Endodermal cell (in vitro differentiated cells): Measurements from ENCODE around the gene TRRAP. TPM values are rescaled to one million over a fixed set of nuclear protein-coding genes. Genes with fewer than 3 reads are reported as not detected.
A peak's percentile ranks its signal among the peaks of the same experiment; 100 is the strongest.

ENCODE experiments used
- DNase-seq: peaks from one replicate; pipeline ENCODE4 v3.0.0-alpha.2; 2017
- H3K27ac ChIP-seq: 2 replicates; pipeline ENCODE4 v1.5.1; 2013; ENCODE audit warnings: mild to moderate bottlenecking, low read depth, low read length, moderate library complexity
- H3K27me3 ChIP-seq: 2 replicates; pipeline ENCODE4 v1.6.1; 2013; ENCODE audit warnings: mild to moderate bottlenecking, low read length, moderate library complexity; ENCODE audit not compliant: insufficient read depth, control insufficient read depth, poor library complexity, severe bottlenecking
- H3K36me3 ChIP-seq: 2 replicates; pipeline ENCODE4 v1.7.0; 2013; ENCODE audit warnings: mild to moderate bottlenecking, low read length, moderate library complexity; ENCODE audit not compliant: control insufficient read depth, insufficient read depth
- H3K4me1 ChIP-seq: one replicate; pipeline ENCODE4 v1.7.0; 2013; ENCODE audit warnings: low read length; ENCODE audit not compliant: control insufficient read depth, insufficient read depth
- H3K4me3 ChIP-seq: 2 replicates; pipeline ENCODE4 v1.5.1; 2013; ENCODE audit warnings: mild to moderate bottlenecking, low read length, moderate library complexity
- H3K9ac ChIP-seq: 2 replicates; pipeline ENCODE4 v1.6.1; 2013; ENCODE audit warnings: mild to moderate bottlenecking, low read length, moderate library complexity; ENCODE audit not compliant: poor library complexity, severe bottlenecking; ENCODE audit errors: extremely low read depth
- H3K9me3 ChIP-seq: 2 replicates; pipeline ENCODE4 v1.6.1; 2013; ENCODE audit warnings: mild to moderate bottlenecking, low read length, moderate library complexity; ENCODE audit not compliant: control insufficient read depth
- H3K27ac Mint-ChIP-seq: 2 replicates; pipeline ENCODE4 v1.8.0; 2020; ENCODE audit warnings: mixed read lengths
- H3K27me3 Mint-ChIP-seq: 2 replicates; pipeline ENCODE4 v1.8.0; 2021; ENCODE audit warnings: mild to moderate bottlenecking, mixed read lengths; ENCODE audit not compliant: insufficient read depth
- H3K36me3 Mint-ChIP-seq: 2 replicates; pipeline ENCODE4 v1.8.0; 2020; ENCODE audit warnings: low read depth, mixed read lengths
- H3K4me1 Mint-ChIP-seq: 2 replicates; pipeline ENCODE4 v1.8.0; 2020; ENCODE audit warnings: mixed read lengths
- H3K4me3 Mint-ChIP-seq: 2 replicates; pipeline ENCODE4 v1.8.0; 2020; ENCODE audit warnings: mild to moderate bottlenecking, moderate library complexity, mixed read lengths
- H3K9me3 Mint-ChIP-seq: 2 replicates; pipeline ENCODE4 v1.8.0; 2020; ENCODE audit warnings: mild to moderate bottlenecking, mixed read lengths
- WGBS, 2 experiments: methylation state at CpG; one replicate each; pipeline versions ENCODE4 v1.1.5 to v1.1.7; 2013; ENCODE audit warnings: missing lambda C conversion rate in 2 of 2, mixed read lengths in 1 of 2; ENCODE audit not compliant: insufficient coverage in 1 of 2, insufficient read length in 1 of 2; 5-methylcytosine and 5-hydroxymethylcytosine counted together
- total RNA-seq, 2 donors: library from RNA; stranded (reverse); fragmentation: NEBNext Ultra II Directional in 1 of 2; extraction: Animal tissue kit (Norgen Biotek cat#: 25700) in 1 of 2; gene quantifications; 2 replicates in 1 of 2; 3 replicates in 1 of 2; pipeline ENCODE4 v1.2.1, GENCODE V29; 2021
- TF ChIP-seq, protein P1 (sequence below): fragments of 200-600 bp; sonication (generic); conservative IDR thresholded peaks from 2 replicates; pipeline ENCODE4 v1.5.0; 2021; ENCODE audit warnings: antibody characterized with exemption, mild to moderate bottlenecking

TRRAP gene
- total RNA-seq, 2 donors from 2014 or later, result 64.3 to 68.8 TPM

DNA sequence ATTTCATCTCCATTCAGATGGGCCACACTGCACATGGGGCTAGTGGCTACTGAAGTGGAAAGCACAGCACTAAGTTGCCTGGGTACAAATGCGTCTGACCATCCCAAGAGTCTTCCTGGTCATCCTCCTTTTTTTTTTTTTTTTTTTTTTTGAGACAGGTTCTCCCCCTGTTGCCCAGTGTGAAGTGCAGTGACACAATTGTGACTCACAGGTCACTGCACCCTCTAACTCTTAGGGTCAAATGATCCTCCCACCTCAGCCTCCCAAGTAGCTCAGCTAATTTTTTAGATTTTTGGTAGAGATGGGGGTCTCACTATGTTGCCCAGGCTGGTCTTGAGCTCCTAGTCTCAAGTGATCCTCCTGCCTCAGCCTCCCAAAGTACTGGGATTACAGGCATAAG, 3.4 kb upstream of the TRRAP start:
- TF ChIP-seq, protein P1, sequence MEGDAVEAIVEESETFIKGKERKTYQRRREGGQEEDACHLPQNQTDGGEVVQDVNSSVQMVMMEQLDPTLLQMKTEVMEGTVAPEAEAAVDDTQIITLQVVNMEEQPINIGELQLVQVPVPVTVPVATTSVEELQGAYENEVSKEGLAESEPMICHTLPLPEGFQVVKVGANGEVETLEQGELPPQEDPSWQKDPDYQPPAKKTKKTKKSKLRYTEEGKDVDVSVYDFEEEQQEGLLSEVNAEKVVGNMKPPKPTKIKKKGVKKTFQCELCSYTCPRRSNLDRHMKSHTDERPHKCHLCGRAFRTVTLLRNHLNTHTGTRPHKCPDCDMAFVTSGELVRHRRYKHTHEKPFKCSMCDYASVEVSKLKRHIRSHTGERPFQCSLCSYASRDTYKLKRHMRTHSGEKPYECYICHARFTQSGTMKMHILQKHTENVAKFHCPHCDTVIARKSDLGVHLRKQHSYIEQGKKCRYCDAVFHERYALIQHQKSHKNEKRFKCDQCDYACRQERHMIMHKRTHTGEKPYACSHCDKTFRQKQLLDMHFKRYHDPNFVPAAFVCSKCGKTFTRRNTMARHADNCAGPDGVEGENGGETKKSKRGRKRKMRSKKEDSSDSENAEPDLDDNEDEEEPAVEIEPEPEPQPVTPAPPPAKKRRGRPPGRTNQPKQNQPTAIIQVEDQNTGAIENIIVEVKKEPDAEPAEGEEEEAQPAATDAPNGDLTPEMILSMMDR, result no peak
- no peak overlapping the region for H3K27ac Mint-ChIP-seq
- H3K9me3 Mint-ChIP-seq, result no peaks in the 10 kb centered on the region
- Histone ChIP-seq H3K4me1 (no peaks in the 10 kb centered on the region), H3K9me3 (no peaks in the 10 kb centered on the region), H3K27me3 (peaks cover 19% of the 10 kb centered on the region), H3K9ac (no peak overlapping the region), H3K4me3 (no peak overlapping the region), H3K27ac (no peak overlapping the region), H3K36me3 (no peaks in the 10 kb centered on the region)
- DNase-seq, result no peak
- peaks cover 5% of the 10 kb centered on the region for H3K4me1 Mint-ChIP-seq
- no peak overlapping the region for H3K4me3 Mint-ChIP-seq
- peaks cover 17% of the 10 kb centered on the region for H3K27me3 Mint-ChIP-seq
- H3K36me3 Mint-ChIP-seq, result no peaks in the 10 kb centered on the region
- 71 to 93% methylated on average over 1 of the region's 1 CpG for WGBS, 2 experiments

DNA sequence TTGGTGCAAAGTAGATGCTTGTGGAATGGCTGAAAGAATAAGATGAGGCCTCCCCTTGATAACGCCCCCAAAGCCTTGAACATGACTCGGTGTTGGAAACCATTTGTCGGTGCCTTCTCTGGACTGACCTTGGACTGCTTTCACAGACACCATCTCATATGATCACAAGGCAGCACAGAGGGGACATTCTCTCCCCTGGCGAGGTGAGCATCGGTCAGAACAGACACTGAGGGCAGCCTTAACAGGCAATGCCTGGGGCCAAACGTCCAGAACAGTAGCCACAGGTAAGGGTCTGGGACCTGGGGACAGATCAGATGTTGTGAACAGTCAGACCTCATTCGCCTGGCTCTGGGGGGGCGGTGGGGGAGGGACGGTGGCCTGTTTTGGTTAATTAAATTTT, 2.8 kb upstream of the TRRAP start:
- H3K4me3 Mint-ChIP-seq, result no peak overlapping the region

DNA sequence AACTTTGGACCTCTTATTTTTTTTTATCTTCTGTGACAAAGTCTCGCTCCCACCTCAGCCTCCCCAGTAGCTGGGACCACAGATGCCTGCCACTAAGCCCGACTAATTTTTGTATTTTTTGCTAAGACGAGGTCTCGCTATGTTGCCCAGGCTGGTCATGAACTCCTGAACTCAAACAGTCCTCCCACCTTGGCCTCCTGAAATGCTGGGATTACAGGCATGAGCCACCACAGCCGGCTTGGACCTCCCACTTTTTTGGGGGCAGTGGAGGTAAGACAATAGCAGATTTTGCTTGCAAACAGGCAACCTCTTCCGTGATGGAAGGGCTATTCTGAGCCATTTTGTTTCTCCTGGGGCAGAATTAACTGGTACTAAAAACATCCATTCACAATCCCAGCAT, 1.2 kb upstream of the TRRAP start:
- Histone ChIP-seq H3K27me3 (no peaks in the 10 kb centered on the region), H3K4me1 (no peaks in the 10 kb centered on the region), H3K36me3 (peaks cover 17% of the 10 kb centered on the region), H3K9ac (no peak overlapping the region), H3K4me3 (no peak overlapping the region), H3K27ac (no peak overlapping the region), H3K9me3 (no peaks in the 10 kb centered on the region)
- TF ChIP-seq, protein P1, result no peak
- H3K4me1 Mint-ChIP-seq, result peaks cover 6% of the 10 kb centered on the region
- H3K27ac Mint-ChIP-seq, result no peak overlapping the region
- peak overlapping the region; percentile 79 for H3K4me3 Mint-ChIP-seq
- WGBS, 2 experiments, result 89 to 92% methylated on average over 2 to 6 of the region's 6 CpGs
- H3K36me3 Mint-ChIP-seq, result peaks cover 11% of the 10 kb centered on the region
- no peaks in the 10 kb centered on the region for H3K9me3 Mint-ChIP-seq
- no peaks in the 10 kb centered on the region for H3K27me3 Mint-ChIP-seq
- DNase-seq, result no peak

More for the DNA sequence above, 2.8 kb upstream of the TRRAP start:
- H3K9ac ChIP-seq, result no peak overlapping the region
- H3K27me3 Mint-ChIP-seq, result peaks cover 12% of the 10 kb centered on the region
- no peaks in the 10 kb centered on the region for H3K9me3 Mint-ChIP-seq
- H3K4me1 Mint-ChIP-seq, result peaks cover 6% of the 10 kb centered on the region
- 82 to 83% methylated on average over 9 of the region's 9 CpGs for WGBS, 2 experiments
- no peak overlapping the region for H3K4me3 ChIP-seq
- DNase-seq, result peak; percentile 29
- no peak overlapping the region for H3K27ac Mint-ChIP-seq
- H3K4me1 ChIP-seq, result no peaks in the 10 kb centered on the region
- peaks cover 14% of the 10 kb centered on the region for H3K27me3 ChIP-seq
- peaks cover under 1% of the 10 kb centered on the region for H3K36me3 ChIP-seq
- H3K36me3 Mint-ChIP-seq, result peaks cover 2% of the 10 kb centered on the region
- TF ChIP-seq, protein P1, result no peak
- no peaks in the 10 kb centered on the region for H3K9me3 ChIP-seq
- H3K27ac ChIP-seq, result no peak overlapping the region
